Keratinocyte (primary cell): ENCODE results near the gene NADSYN1. TPM values are rescaled to one million over a fixed set of nuclear protein-coding genes. Genes with fewer than 3 reads are reported as not detected.

Source experiments
- DNase-seq: peaks from one replicate; pipeline ENCODE4 v3.0.0-alpha.2; 2011; ENCODE audit warnings: low read depth, missing footprints, low spot score
- FAIRE-seq: peaks from 2 replicates; lab custom pipeline; 2011; peaks lifted over from hg19 to GRCh38; lab: Jason Lieb, UNC
- H2AFZ ChIP-seq: 2 replicates; pipeline ENCODE4 v1.6.0; 2012; ENCODE audit warnings: low read length, control low read depth, inconsistent platforms; ENCODE audit not compliant: control insufficient read depth
- H3K27ac ChIP-seq: 2 replicates; pipeline ENCODE4 v1.5.1; 2011; ENCODE audit warnings: low read length; ENCODE audit not compliant: control insufficient read depth, insufficient read depth
- H3K27me3 ChIP-seq: 3 replicates; pipeline ENCODE4 v1.6.0; 2011; ENCODE audit warnings: low read length; ENCODE audit not compliant: control insufficient read depth, insufficient read depth; ENCODE audit errors: extremely low read depth
- H3K36me3 ChIP-seq, 2 experiments: 2 replicates in 1 of 2; 3 replicates in 1 of 2; pipeline ENCODE4 v1.5.1; 2011; ENCODE audit warnings: low read length in 2 of 2, mild to moderate bottlenecking in 1 of 2; ENCODE audit not compliant: control insufficient read depth in 2 of 2, insufficient read depth in 2 of 2; ENCODE audit errors: extremely low read depth in 1 of 2
- H3K4me1 ChIP-seq: 3 replicates; pipeline ENCODE4 v1.5.1; 2011; ENCODE audit warnings: low read length; ENCODE audit not compliant: control insufficient read depth, insufficient read depth; ENCODE audit errors: extremely low read depth
- H3K4me2 ChIP-seq: 3 replicates; pipeline ENCODE4 v1.6.0; 2011; ENCODE audit warnings: low read depth, low read length; ENCODE audit not compliant: control insufficient read depth, insufficient read depth; ENCODE audit errors: extremely low read depth
- H3K4me3 ChIP-seq, 3 experiments: fragments of 200-600 bp in 1 of 3; sonication (generic) in 1 of 3; 2 replicates in 2 of 3; 3 replicates in 1 of 3; pipeline ENCODE4 v1.5.1; 2011 to 2016; ENCODE audit warnings: low read length in 3 of 3, mild to moderate bottlenecking in 3 of 3, control low read depth in 2 of 3, inconsistent platforms in 1 of 3, low read depth in 1 of 3, mixed read lengths in 1 of 3, mixed run types in 1 of 3, moderate library complexity in 1 of 3; ENCODE audit not compliant: control insufficient read depth in 2 of 3, insufficient read depth in 2 of 3; ENCODE audit errors: extremely low read depth in 1 of 3
- H3K79me2 ChIP-seq: 2 replicates; pipeline ENCODE4 v1.6.0; 2012; ENCODE audit warnings: low read length; ENCODE audit not compliant: control insufficient read depth, insufficient read depth
- H3K9ac ChIP-seq: 3 replicates; pipeline ENCODE4 v1.6.0; 2011; ENCODE audit warnings: low read length; ENCODE audit not compliant: control insufficient read depth, insufficient read depth; ENCODE audit errors: extremely low read depth
- H3K9me1 ChIP-seq: 3 replicates; pipeline ENCODE4 v1.6.0; 2011; ENCODE audit warnings: low read length; ENCODE audit not compliant: control insufficient read depth, insufficient read depth; ENCODE audit errors: extremely low read depth
- H3K9me3 ChIP-seq: 2 replicates; pipeline ENCODE4 v1.5.1; 2012; ENCODE audit warnings: low read depth, low read length; ENCODE audit not compliant: control insufficient read depth
- H4K20me1 ChIP-seq: 3 replicates; pipeline ENCODE4 v1.6.0; 2011; ENCODE audit warnings: low read length; ENCODE audit not compliant: control insufficient read depth, insufficient read depth; ENCODE audit errors: extremely low read depth
- EZH2 ChIP-seq: IDR thresholded peaks from one replicate; pipeline ENCODE4 v1.6.1; 2012; ENCODE audit warnings: inconsistent platforms, mild to moderate bottlenecking, low read length, moderate library complexity
- dilution Hi-C: fragments of 300-500 bp; cut with MboI; formaldehyde crosslinking; loops from one replicate; pipeline ENCODE4 v1.7.0; 2020; ENCODE audit warnings: low sequenced_read_pairs; ENCODE audit not compliant: extremely low pct_ligation_motif_present
- polyA plus RNA-seq, 5 experiments: library from polyadenylated mRNA; depleted of rRNA in 3 of 5; stranded (reverse) in 3 of 5; stranded (forward) in 1 of 5; unstranded in 1 of 5; fragments of >200 nt; gene quantifications; 1 replicate in 1 of 5; 2 replicates in 3 of 5; 3 replicates in 1 of 5; pipeline versions ENCODE4 v1.2.1 to v1.2.3, GENCODE V29; 2011 to 2012; ENCODE audit warnings: missing spikeins in 2 of 5, low read depth in 1 of 5, low replicate concordance in 1 of 5
- TF ChIP-seq, protein P1 (sequence below), 3 experiments: IDR thresholded peaks in 1 of 3; conservative IDR thresholded peaks in 1 of 3; optimal IDR thresholded peaks in 1 of 3; 2 replicates in 2 of 3; 3 replicates in 1 of 3; pipeline versions ENCODE3 to v1.5.1; 2011; ENCODE audit warnings: low read length in 3 of 3, mild to moderate bottlenecking in 3 of 3, moderate library complexity in 2 of 3, control low read depth in 1 of 3, inconsistent platforms in 1 of 3; ENCODE audit not compliant: insufficient read depth in 2 of 3; ENCODE audit errors: extremely low read depth in 1 of 3

The NADSYN1 gene
- polyA plus RNA-seq, 1 donor (not counting 4 experiments of a cell fraction or from before 2014, with no cell fraction given) = 51.5 TPM

- no peaks in the 10 kb centered on the region for H3K4me1 ChIP-seq
- no peak overlapping the region for H2AFZ ChIP-seq
- no peaks in the 10 kb centered on the region for H3K9me3 ChIP-seq
- no peaks in the 10 kb centered on the region for H4K20me1 ChIP-seq
- no peak overlapping the region for H3K4me3 ChIP-seq
- H3K9me1 ChIP-seq = no peaks in the 10 kb centered on the region
- H3K36me3 ChIP-seq = peaks cover 36 to 40% of the 10 kb centered on the region in 2 experiments
- H3K79me2 ChIP-seq = no peaks in the 10 kb centered on the region
- no peak overlapping the region for H3K27ac ChIP-seq
- H3K4me2 ChIP-seq = no peak overlapping the region
- DNase-seq (no peak), FAIRE-seq (no peak)
- no peak overlapping the region for H3K9ac ChIP-seq
- dilution Hi-C loops = no loop called here
- TF ChIP-seq, protein P1, sequence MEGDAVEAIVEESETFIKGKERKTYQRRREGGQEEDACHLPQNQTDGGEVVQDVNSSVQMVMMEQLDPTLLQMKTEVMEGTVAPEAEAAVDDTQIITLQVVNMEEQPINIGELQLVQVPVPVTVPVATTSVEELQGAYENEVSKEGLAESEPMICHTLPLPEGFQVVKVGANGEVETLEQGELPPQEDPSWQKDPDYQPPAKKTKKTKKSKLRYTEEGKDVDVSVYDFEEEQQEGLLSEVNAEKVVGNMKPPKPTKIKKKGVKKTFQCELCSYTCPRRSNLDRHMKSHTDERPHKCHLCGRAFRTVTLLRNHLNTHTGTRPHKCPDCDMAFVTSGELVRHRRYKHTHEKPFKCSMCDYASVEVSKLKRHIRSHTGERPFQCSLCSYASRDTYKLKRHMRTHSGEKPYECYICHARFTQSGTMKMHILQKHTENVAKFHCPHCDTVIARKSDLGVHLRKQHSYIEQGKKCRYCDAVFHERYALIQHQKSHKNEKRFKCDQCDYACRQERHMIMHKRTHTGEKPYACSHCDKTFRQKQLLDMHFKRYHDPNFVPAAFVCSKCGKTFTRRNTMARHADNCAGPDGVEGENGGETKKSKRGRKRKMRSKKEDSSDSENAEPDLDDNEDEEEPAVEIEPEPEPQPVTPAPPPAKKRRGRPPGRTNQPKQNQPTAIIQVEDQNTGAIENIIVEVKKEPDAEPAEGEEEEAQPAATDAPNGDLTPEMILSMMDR (optimal IDR thresholded peaks at IDR 0.05 in 1 of 3, IDR thresholded peaks at IDR 0.05 in 1 of 3, conservative IDR thresholded peaks at IDR 0.05 in 1 of 3; ENCODE audit: extremely low read depth in 1 of 3, insufficient read depth in 2 of 3, low read length in 3 of 3) = no peak
- TF ChIP-seq EZH2 = no peak
- no peaks in the 10 kb centered on the region for H3K27me3 ChIP-seq
Measured at GRCh38 chr11:71495286-71496230, 42.6 kb downstream of the NADSYN1 start.

DNA sequence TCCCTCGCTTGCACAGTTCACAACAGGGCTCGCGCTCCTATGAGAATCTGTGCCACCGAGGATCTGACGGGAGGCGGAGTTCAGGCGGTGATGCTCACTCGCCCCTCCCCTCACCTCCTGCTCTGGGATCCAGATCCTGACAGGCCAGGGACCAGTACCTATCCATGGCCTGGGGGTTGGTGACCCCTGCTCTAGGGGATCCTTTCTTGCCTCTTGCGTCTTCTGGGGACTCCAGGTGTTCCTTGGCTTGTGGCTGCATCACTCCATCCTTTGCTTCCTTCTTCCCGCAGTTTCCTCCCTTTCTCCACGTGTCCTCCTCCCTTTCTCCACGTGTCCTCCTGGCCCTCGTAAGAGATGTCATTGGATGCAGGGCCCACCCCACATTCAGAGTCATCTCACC, 43.4 kb downstream of the NADSYN1 start:
- no peak for TF ChIP-seq EZH2
- TF ChIP-seq, protein P1 (optimal IDR thresholded peaks at IDR 0.05 in 1 of 3, IDR thresholded peaks at IDR 0.05 in 1 of 3, conservative IDR thresholded peaks at IDR 0.05 in 1 of 3; ENCODE audit: extremely low read depth in 1 of 3, insufficient read depth in 2 of 3, low read length in 3 of 3) = no peak
- Histone ChIP-seq H3K27me3 (no peaks in the 10 kb centered on the region), H3K9me3 (no peaks in the 10 kb centered on the region), H3K79me2 (no peaks in the 10 kb centered on the region), H3K9me1 (no peaks in the 10 kb centered on the region), H3K4me2 (no peak overlapping the region), H2AFZ (no peak overlapping the region), H4K20me1 (no peaks in the 10 kb centered on the region), H3K4me3 (no peak overlapping the region), H3K4me1 (no peaks in the 10 kb centered on the region), H3K27ac (no peak overlapping the region), H3K9ac (no peak overlapping the region), H3K36me3 (peaks cover 33 to 37% of the 10 kb centered on the region in 2 experiments)
- DNase-seq = no peak
- FAIRE-seq = no peak
- dilution Hi-C loops = no loop called here
